Measurements from ENCODE around the gene AVPR2. TPM values are rescaled to one million over a fixed set of nuclear protein-coding genes. Genes with fewer than 3 reads are reported as not detected.

AVPR2 gene
- total RNA-seq, 1 experiment from 2014 or later: not detected

DNA sequence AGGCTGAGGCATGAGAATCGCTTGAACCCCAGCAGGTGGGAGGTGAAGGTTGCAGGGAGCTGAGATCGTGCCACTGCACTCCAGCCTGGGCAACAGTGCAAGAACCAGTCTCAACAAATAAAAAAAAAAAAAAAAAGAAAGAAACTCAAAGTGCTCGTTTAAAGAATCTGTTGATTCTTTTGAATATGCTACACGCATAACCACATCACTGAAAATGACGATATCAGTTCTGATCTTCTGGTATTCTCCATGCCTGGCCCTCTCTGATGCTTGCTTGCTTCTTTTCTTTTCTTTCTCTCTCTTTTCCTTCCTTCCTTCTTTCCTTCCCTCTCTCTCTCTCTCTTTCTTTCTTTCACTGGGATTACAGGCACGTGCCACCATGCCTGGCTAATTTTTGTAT lies 7.3 kb downstream of the AVPR2 start:
- intact Hi-C loops (cut with micrococcal nuclease): no loop called here
- BruUV-seq (replicated peaks): no TSS peak
- POLR2A ChIA-PET: no interaction called here

More for the DNA sequence above, 7.3 kb downstream of the AVPR2 start:
- CTCF ChIA-PET: interaction anchor here (1.0 kb wide), 1 partner anchor 15 kb away, joined by 3 read pairs; no protein-coding TSS in a partner anchor
- RAD21 ChIA-PET (ENCODE audit: low non-redundant PET in 1 of 2, low total read pairs in 2 of 2, uncharacterized antibody in 2 of 2, unreplicated experiment in 2 of 2): no interaction called here
- Histone ChIP-seq H3K79me2 (ENCODE audit: insufficient read depth, low read length) (no peaks in the 10 kb centered on the region), H3K4me2 (ENCODE audit: low read length) (no peak overlapping the region), H3K9me3 (ENCODE audit: control insufficient read depth in 1 of 2, insufficient read depth in 1 of 2, low read depth in 1 of 2, low read length in 2 of 2) (no peaks in the 10 kb centered on the region), H3K9ac (ENCODE audit: low read length) (no peak overlapping the region), H4K20me1 (ENCODE audit: insufficient read depth) (no peaks in the 10 kb centered on the region), H3K4me3 (replicated peaks in 1 of 2; ENCODE audit: low read depth in 1 of 2, low read length in 2 of 2) (no peak overlapping the region), H2AFZ (ENCODE audit: low read depth, low read length, poor library complexity, severe bottlenecking) (no peak overlapping the region), H3K4me1 (ENCODE audit: control insufficient read depth in 1 of 2, insufficient read depth in 2 of 2, low read length in 2 of 2) (no peaks in the 10 kb centered on the region), H3K9me2 (ENCODE audit: insufficient read depth) (no peaks in the 10 kb centered on the region), H3K36me3 (ENCODE audit: control insufficient read depth in 1 of 2, insufficient read depth in 2 of 2, low read length in 2 of 2) (no peaks in the 10 kb centered on the region), H3K27ac (ENCODE audit: low read depth, low read length) (no peak overlapping the region), H3K27me3 (ENCODE audit: insufficient read depth, low read length) (no peaks in the 10 kb centered on the region)
- TF ChIP-seq TCF7L2 (IDR thresholded peaks at IDR 0.05; ENCODE audit: borderline replicate concordance, extremely low read depth, insufficient read depth, insufficient read length) (no peak), EZH2phosphoT487 (IDR thresholded peaks at IDR 0.05; ENCODE audit: borderline replicate concordance) (no peak), ELF1 (IDR thresholded peaks at IDR 0.05; ENCODE audit: borderline replicate concordance, low read depth) (no peak), REST (IDR thresholded peaks at IDR 0.05; ENCODE audit: low read depth) (no peak), CEBPB (IDR thresholded peaks at IDR 0.05; ENCODE audit: low read depth) (no peak), FOSL1 (IDR thresholded peaks at IDR 0.05; ENCODE audit: low read depth) (no peak), JUND (IDR thresholded peaks at IDR 0.05) (no peak), CBX3 (IDR thresholded peaks at IDR 0.05; ENCODE audit: low read depth) (no peak), ZNF274 (IDR thresholded peaks at IDR 0.05; ENCODE audit: low read depth, low read length) (no peak), ATF3 (IDR thresholded peaks at IDR 0.05) (no peak), EZH2 (IDR thresholded peaks at IDR 0.05) (no peak), POLR2AphosphoS5 (IDR thresholded peaks at IDR 0.05; ENCODE audit: low read depth, low read length) (no peak), ZFX (IDR thresholded peaks at IDR 0.05) (no peak), SIN3A (IDR thresholded peaks at IDR 0.05; ENCODE audit: low read depth) (no peak), SRF (IDR thresholded peaks at IDR 0.05; ENCODE audit: low read depth) (no peak), YY1 (IDR thresholded peaks at IDR 0.05; ENCODE audit: extremely low read depth, insufficient replicate concordance, low read depth, low read length) (no peak)
- no peak for ATAC-seq
- no peak for DNase-seq (ENCODE audit: low read depth, low spot score)

Measured in HCT116 (cell line).